Lower leg skin (tissue), 3 donors: ENCODE data around the gene ATP9A.

Experiments
- CTCF ChIP-seq, 3 donors: fragments of 450-650 bp; IDR thresholded peaks; one replicate each; pipeline ENCODE4 v1.5.1; 2016; ENCODE audit warnings: antibody characterized with exemption in 3 of 3, mild to moderate bottlenecking in 3 of 3, moderate library complexity in 2 of 3
- POLR2A ChIP-seq, 2 donors: fragments of 450-650 bp; IDR thresholded peaks; one replicate each; pipeline ENCODE4 v1.6.1; 2016 to 2017; ENCODE audit warnings: antibody characterized with exemption in 2 of 2, mild to moderate bottlenecking in 1 of 2, moderate library complexity in 1 of 2

- TF ChIP-seq CTCF (IDR thresholded peaks at IDR 0.05) (no peak), POLR2A (IDR thresholded peaks at IDR 0.05) (no peak)
Observed at GRCh38 chr20:51758978-51759544, 9.1 kb downstream of the ATP9A start.
